Measurements from ENCODE around the gene KIAA0232. TPM values are rescaled to one million over a fixed set of nuclear protein-coding genes. Genes with fewer than 3 reads are reported as not detected.

The KIAA0232 gene
- total and polyA plus RNA-seq, 2 experiments from 2014 or later, result 11.3 to 34.3 TPM

DNA sequence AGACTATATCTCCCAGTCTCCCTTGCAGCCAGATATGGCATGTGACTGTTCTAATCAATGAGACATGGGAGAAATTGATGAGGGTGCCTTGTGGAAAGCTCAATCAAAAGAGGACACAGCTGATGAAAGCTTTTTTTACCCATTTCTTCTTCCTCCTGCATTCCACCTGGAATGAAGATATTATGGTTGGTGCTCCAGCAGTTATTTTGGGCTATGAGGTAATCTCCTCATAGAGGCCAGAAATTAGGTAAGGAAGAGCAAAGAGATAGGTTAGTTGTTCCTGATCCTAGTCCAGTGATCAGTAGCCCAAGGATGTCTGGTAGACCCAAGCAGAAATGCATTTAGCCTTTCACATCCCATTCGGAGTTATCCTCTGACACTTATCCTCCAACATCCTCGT is 16.8 kb upstream of the KIAA0232 start:
- H3K27ac ChIP-seq, result no peak overlapping the region
- H4K20me1 ChIP-seq (ENCODE audit: insufficient read depth, poor library complexity, severe bottlenecking), result no peaks in the 10 kb centered on the region
- no peaks in the 10 kb centered on the region for H3K79me2 ChIP-seq
- H3K9me2 ChIP-seq (replicated peaks; ENCODE audit: insufficient read depth), result no peaks in the 10 kb centered on the region
- H3K4me1 ChIP-seq (ENCODE audit: insufficient read depth), result peaks cover 11% of the 10 kb centered on the region
- H3K4me3 ChIP-seq, result no peak overlapping the region
- no peak overlapping the region for H2AFZ ChIP-seq
- TF ChIP-seq, protein P1, sequence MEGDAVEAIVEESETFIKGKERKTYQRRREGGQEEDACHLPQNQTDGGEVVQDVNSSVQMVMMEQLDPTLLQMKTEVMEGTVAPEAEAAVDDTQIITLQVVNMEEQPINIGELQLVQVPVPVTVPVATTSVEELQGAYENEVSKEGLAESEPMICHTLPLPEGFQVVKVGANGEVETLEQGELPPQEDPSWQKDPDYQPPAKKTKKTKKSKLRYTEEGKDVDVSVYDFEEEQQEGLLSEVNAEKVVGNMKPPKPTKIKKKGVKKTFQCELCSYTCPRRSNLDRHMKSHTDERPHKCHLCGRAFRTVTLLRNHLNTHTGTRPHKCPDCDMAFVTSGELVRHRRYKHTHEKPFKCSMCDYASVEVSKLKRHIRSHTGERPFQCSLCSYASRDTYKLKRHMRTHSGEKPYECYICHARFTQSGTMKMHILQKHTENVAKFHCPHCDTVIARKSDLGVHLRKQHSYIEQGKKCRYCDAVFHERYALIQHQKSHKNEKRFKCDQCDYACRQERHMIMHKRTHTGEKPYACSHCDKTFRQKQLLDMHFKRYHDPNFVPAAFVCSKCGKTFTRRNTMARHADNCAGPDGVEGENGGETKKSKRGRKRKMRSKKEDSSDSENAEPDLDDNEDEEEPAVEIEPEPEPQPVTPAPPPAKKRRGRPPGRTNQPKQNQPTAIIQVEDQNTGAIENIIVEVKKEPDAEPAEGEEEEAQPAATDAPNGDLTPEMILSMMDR (IDR thresholded peaks at IDR 0.05; ENCODE audit: poor library complexity), result no peak
- no peak for TF ChIP-seq EZH2 (IDR thresholded peaks at IDR 0.05; ENCODE audit: borderline replicate concordance)
- TF ChIP-seq EZH2phosphoT487 (IDR thresholded peaks at IDR 0.05; ENCODE audit: low read depth, severe bottlenecking, unreplicated experiment), result no peak
- H3K9me3 ChIP-seq (ENCODE audit: low read depth), result no peaks in the 10 kb centered on the region
- 97% methylated on average over 2 of the region's 2 CpGs for WGBS (ENCODE audit: low lambda C conversion rate, missing lambda C conversion rate)
- no peaks in the 10 kb centered on the region for H3K36me3 ChIP-seq (replicated peaks; ENCODE audit: insufficient read depth, low read depth)
- no peaks in the 10 kb centered on the region for H3K27me3 ChIP-seq
- no peak overlapping the region for H3K4me2 ChIP-seq
- no peak for DNase-seq (ENCODE audit: low spot score)

- 82% methylated on average over 6 of the region's 6 CpGs for WGBS (ENCODE audit: low lambda C conversion rate, missing lambda C conversion rate)
- Histone ChIP-seq H4K20me1 (ENCODE audit: insufficient read depth, poor library complexity, severe bottlenecking) (no peaks in the 10 kb centered on the region), H3K4me2 (no peak overlapping the region), H2AFZ (no peak overlapping the region), H3K27me3 (no peaks in the 10 kb centered on the region), H3K27ac (peak overlapping the region; percentile 63), H3K9me2 (replicated peaks; ENCODE audit: insufficient read depth) (no peaks in the 10 kb centered on the region), H3K36me3 (replicated peaks; ENCODE audit: insufficient read depth, low read depth) (no peaks in the 10 kb centered on the region), H3K4me3 (no peak overlapping the region), H3K4me1 (ENCODE audit: insufficient read depth) (peaks cover 14% of the 10 kb centered on the region), H3K79me2 (no peaks in the 10 kb centered on the region), H3K9me3 (ENCODE audit: low read depth) (no peaks in the 10 kb centered on the region)
- TF ChIP-seq EZH2phosphoT487 (IDR thresholded peaks at IDR 0.05; ENCODE audit: low read depth, severe bottlenecking, unreplicated experiment), result no peak
- TF ChIP-seq EZH2 (IDR thresholded peaks at IDR 0.05; ENCODE audit: borderline replicate concordance), result no peak
- TF ChIP-seq, protein P1 (IDR thresholded peaks at IDR 0.05; ENCODE audit: poor library complexity), result no peak
- no peak for DNase-seq (ENCODE audit: low spot score)
Observed at GRCh38 chr4:6767386-6767747, 15.2 kb upstream of the KIAA0232 start.

DNA sequence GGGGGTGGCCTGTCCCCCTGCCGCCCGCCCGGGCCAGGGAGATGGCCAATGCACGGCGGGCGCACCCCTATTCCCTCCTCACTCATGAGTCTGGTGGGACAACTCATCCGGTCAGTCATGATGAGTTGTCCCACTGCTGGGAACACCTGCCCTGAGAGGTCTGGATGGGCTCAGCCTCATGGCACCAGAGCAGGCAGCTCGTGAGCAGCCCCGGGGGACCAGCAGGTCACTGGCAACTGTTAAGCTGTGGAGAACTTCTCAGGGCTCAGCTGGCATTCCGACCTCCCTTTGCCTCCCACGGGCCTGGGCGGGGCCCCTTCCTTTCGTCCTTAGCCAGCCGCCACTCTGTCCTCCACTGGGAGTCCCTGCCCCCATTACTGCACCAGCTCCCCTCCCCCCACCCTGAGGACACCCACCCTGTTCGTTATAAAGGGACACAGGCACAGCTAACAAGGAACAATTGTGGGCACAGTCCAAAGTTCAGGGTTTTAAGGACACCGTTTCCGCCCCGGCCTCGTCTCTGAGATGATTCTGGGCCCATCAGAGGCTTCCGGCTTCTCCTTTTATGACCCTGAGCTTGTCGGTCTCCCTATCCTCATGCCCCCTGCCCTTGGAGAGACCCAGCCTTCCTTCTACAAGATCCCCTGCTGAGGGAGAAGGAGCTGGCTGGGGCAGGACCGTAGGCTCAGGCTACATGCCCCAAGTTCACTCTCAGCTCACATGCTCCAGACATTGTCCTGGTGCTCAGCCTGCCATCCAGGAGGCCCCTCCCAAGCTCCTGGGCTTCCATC is 14.6 kb upstream of the KIAA0232 start:
- Histone ChIP-seq H3K9me2 (replicated peaks; ENCODE audit: insufficient read depth) (no peaks in the 10 kb centered on the region), H3K27me3 (no peaks in the 10 kb centered on the region), H4K20me1 (ENCODE audit: insufficient read depth, poor library complexity, severe bottlenecking) (no peaks in the 10 kb centered on the region), H3K9me3 (ENCODE audit: low read depth) (no peaks in the 10 kb centered on the region), H3K79me2 (no peaks in the 10 kb centered on the region), H2AFZ (no peak overlapping the region), H3K36me3 (replicated peaks; ENCODE audit: insufficient read depth, low read depth) (no peaks in the 10 kb centered on the region), H3K27ac (peak overlapping the region; percentile 63), H3K4me1 (ENCODE audit: insufficient read depth) (peaks cover 20% of the 10 kb centered on the region), H3K4me3 (no peak overlapping the region), H3K4me2 (no peak overlapping the region)
- DNase-seq (ENCODE audit: low spot score), result peak; percentile 47
- 69% methylated on average over 19 of the region's 22 CpGs for whole genome bisulfite sequencing (ENCODE audit: low lambda C conversion rate, missing lambda C conversion rate)
- no peak for TF ChIP-seq EZH2phosphoT487 (IDR thresholded peaks at IDR 0.05; ENCODE audit: low read depth, severe bottlenecking, unreplicated experiment)
- TF ChIP-seq, protein P1 (IDR thresholded peaks at IDR 0.05; ENCODE audit: poor library complexity), result no peak
